ENCODE measurements around the gene B4GALT1. TPM values are rescaled to one million over a fixed set of nuclear protein-coding genes. Genes with fewer than 3 reads are reported as not detected.
"Not testable (repeated sequence)": the region's sequence is repeated elsewhere in the genome, so short reads cannot be mapped to it uniquely, and the experiment has no call there.

B4GALT1 gene
- total and polyA plus RNA-seq, 9 donors = 35.8 to 226 (median 88.3) TPM

- TF ChIP-seq CTCF (IDR thresholded peaks at IDR 0.05) = no peak
- no peak for TF ChIP-seq EP300 (IDR thresholded peaks at IDR 0.05)
- TF ChIP-seq POLR2A (IDR thresholded peaks at IDR 0.05) = no peak
- 88 to 96% (median 91%) methylated on average over 2 of the region's 2 CpGs for WGBS, 3 donors
- no peak overlapping the region for H3K27ac ChIP-seq
- H3K36me3 ChIP-seq = no peaks in the 10 kb centered on the region
- DNase-seq = no peak
- H3K9me3 ChIP-seq = no peaks in the 10 kb centered on the region
- intact Hi-C loops (cut with DNase I) = loop anchor here in 1 of 4 donors (10.0 kb wide), 1 partner anchor 855 kb away; no protein-coding TSS in a partner anchor
- no peak overlapping the region for H3K4me3 ChIP-seq
- no peaks in the 10 kb centered on the region for H3K27me3 ChIP-seq
- H3K4me1 ChIP-seq (ENCODE audit: insufficient read depth) = no peaks in the 10 kb centered on the region
Measured at GRCh38 chr9:33099754-33100153, 67.4 kb downstream of the B4GALT1 start.

GRCh38 chr9:33097192-33097591, 69.9 kb downstream of the B4GALT1 start:
- H3K4me3 ChIP-seq = no peak overlapping the region
- TF ChIP-seq EP300 (IDR thresholded peaks at IDR 0.05) (no peak), CTCF (IDR thresholded peaks at IDR 0.05) (no peak), POLR2A (IDR thresholded peaks at IDR 0.05) (no peak)
- H3K36me3 ChIP-seq = no peaks in the 10 kb centered on the region
- H3K4me1 ChIP-seq (ENCODE audit: insufficient read depth) = no peaks in the 10 kb centered on the region
- DNase-seq = no peak
- intact Hi-C loops (cut with DNase I) = loop anchor here in 1 of 4 donors (10.0 kb wide), 1 partner anchor 858 kb away; no protein-coding TSS in a partner anchor
- no peaks in the 10 kb centered on the region for H3K9me3 ChIP-seq
- 12 to 26% (median 14%) methylated on average over 3 of the region's 3 CpGs for WGBS, 3 donors
- H3K27me3 ChIP-seq = no peaks in the 10 kb centered on the region
- no peak overlapping the region for H3K27ac ChIP-seq

- H3K27ac ChIP-seq = no peak overlapping the region
- H3K4me1 ChIP-seq (ENCODE audit: insufficient read depth) = no peaks in the 10 kb centered on the region
- intact Hi-C loops (cut with DNase I) = loop anchor here in 1 of 4 donors (10.0 kb wide), 1 partner anchor 862 kb away; no protein-coding TSS in a partner anchor
- H3K36me3 ChIP-seq = no peaks in the 10 kb centered on the region
- no peaks in the 10 kb centered on the region for H3K27me3 ChIP-seq
- no peak for TF ChIP-seq POLR2A (IDR thresholded peaks at IDR 0.05)
- no peak for TF ChIP-seq CTCF (IDR thresholded peaks at IDR 0.05)
- TF ChIP-seq EP300 (IDR thresholded peaks at IDR 0.05) = no peak
- DNase-seq = no peak
- no peaks in the 10 kb centered on the region for H3K9me3 ChIP-seq
- H3K4me3 ChIP-seq = no peak overlapping the region
- WGBS, 3 donors = 76 to 79% (median 77%) methylated on average over 5 of the region's 5 CpGs
Measured at GRCh38 chr9:33092634-33093033, 74.5 kb downstream of the B4GALT1 start.

GRCh38 chr9:33085672-33086071, 81.5 kb downstream of the B4GALT1 start:
- WGBS, 3 donors = 85 to 87% (median 86%) methylated on average over 9 of the region's 9 CpGs
- intact Hi-C loops (cut with DNase I); H3K27me3 ChIP-seq; H3K4me1 ChIP-seq (ENCODE audit: insufficient read depth); H3K27ac ChIP-seq; DNase-seq; H3K4me3 ChIP-seq; H3K36me3 ChIP-seq; H3K9me3 ChIP-seq: not testable (repeated sequence)

GRCh38 chr9:33082538-33083326, 84.4 kb downstream of the B4GALT1 start:
- H3K4me1 ChIP-seq (ENCODE audit: insufficient read depth) = no peaks in the 10 kb centered on the region
- H3K36me3 ChIP-seq = no peaks in the 10 kb centered on the region
- TF ChIP-seq CTCF (IDR thresholded peaks at IDR 0.05) = no peak
- no peak for TF ChIP-seq EP300 (IDR thresholded peaks at IDR 0.05)
- TF ChIP-seq POLR2A (IDR thresholded peaks at IDR 0.05) = no peak
- no peak for DNase-seq
- WGBS, 3 donors = 68 to 74% (median 72%) methylated on average over 8 of the region's 8 CpGs
- H3K4me3 ChIP-seq = no peak overlapping the region
- H3K9me3 ChIP-seq = no peaks in the 10 kb centered on the region
- intact Hi-C loops (cut with DNase I) = loop anchor here in 1 of 4 donors (2.0 kb wide), 1 partner anchor 142 kb away; no protein-coding TSS in a partner anchor
- no peak overlapping the region for H3K27ac ChIP-seq
- H3K27me3 ChIP-seq = no peaks in the 10 kb centered on the region

Data from ovary (tissue), 9 donors.